ENCODE measurements around the gene SLC25A19.

Gene SLC25A19

DNA sequence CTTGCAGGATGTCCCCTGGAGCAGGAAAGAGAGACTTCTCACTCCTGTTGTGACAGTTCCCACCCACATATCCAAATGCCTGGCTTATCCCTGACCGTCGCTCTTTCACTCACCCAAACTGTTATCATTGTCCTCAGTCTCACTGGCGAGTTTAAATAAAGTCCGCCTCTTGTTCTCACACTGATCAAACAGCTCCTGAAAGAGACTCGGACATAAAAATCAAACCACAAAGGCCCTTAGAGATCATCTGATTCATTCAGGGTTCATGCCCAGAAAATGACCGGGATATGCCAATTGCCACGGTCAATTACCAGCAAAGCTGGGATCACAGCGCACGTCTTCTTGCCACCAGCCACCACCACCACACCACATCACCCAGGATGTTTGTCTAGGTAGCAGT is 47.7 kb downstream of the SLC25A19 start:
- no peak for DNase-seq (ENCODE audit: low spot score)

DNA sequence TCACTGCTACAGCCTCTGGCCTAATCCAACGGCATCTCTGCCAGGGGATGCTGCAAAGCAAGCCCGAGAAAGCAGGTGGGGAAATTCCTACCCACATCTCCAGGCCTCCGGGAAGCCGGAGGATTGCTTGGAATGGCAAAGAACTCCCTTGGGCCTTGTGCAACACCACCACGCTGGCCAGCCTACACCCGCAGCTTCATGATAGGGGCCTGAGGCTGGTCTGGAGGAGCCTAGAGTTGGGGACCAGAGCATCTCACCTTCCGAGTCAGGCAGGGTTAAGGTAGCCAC is 48.1 kb downstream of the SLC25A19 start:
- no peak for DNase-seq (ENCODE audit: low spot score)

DNA sequence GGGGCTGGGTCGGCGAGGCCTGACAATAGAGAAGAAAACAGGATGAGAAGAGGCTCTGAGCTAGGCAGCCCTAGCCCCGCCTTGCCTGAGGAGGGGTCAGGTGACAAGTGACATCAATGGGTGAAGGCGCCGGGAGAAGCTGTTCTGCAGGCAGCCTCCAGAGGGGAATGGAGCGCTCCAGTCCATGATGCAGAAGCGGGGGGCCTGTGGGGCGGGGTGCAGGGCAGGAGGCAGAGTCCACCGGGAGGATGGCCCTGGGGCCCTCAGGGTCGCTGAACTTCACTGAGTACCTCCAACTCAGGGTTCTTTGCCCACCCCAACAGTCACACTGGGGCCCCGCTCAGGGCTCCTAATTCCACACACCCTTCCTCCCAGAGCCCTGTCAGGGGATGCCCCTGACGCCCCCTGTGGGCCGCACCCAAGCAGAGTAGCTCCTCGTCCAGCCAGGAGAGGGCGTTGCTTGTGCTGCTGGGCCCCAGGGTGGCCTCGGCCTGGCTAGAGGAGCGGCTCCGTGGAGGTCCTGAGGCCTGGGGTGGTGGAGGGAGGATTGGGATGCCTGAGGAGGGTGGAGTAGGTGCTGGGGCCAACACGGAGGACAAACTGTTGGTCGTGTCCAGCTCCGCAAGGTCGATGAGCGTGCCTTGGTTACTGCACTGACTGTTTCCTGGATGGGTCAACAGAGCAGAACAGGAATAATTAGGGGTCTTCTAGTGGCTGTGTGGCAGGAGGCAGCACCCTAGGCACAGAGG is 48.7 kb downstream of the SLC25A19 start:
- DNase-seq (ENCODE audit: low spot score): peak; percentile 94

DNA sequence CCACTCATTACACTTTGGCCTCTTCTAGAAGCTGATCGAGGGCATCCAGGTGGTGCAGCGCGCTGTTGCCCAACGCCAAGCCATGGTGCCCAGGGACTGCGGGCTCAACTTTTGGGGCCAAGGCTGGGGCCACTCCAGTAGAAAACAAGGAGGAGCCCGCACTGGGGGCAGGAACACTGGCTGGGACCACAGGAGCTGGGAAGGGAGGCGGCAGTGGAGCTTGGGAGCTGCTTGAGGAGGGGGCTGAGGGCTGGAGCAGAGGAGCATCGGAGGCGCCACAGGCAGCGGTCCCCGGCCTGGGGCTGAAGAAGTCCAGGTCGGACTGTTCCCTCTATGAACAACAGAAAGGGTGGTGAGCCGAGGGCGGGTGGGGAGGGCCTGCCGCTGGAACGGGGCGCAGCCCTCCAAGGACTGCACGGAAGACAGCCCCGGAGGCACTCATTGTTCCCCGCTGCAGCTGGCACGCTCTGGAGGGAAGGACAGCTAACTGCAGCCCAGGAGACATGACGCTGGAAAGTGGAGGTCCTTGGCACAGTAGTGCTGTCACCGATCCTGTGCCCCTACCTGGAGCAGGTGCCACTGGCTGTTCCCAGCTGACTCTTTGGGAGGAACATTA is 49.3 kb downstream of the SLC25A19 start:
- DNase-seq (ENCODE audit: low spot score): no peak

DNA sequence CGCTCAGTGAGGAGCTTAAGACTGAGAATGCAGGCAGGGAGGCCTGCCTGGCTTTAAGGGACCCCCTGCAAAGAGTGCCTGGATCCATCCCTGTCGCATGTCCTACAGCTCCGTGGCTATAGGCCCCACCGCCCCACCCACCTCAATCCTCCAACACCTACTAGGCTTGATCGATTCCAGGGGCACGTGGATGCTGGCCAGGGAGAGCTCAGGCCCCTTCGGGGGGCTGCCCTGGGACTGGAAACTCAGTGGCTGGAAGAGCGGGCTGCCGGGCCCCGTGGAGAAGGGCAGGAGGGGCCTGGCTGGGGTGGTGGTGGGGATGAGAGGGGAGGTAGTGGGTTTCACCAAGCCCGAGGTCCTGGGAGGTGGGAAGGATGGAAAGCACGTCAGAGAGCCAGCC is 50.0 kb downstream of the SLC25A19 start:
- DNase-seq (ENCODE audit: low spot score): no peak

DNA sequence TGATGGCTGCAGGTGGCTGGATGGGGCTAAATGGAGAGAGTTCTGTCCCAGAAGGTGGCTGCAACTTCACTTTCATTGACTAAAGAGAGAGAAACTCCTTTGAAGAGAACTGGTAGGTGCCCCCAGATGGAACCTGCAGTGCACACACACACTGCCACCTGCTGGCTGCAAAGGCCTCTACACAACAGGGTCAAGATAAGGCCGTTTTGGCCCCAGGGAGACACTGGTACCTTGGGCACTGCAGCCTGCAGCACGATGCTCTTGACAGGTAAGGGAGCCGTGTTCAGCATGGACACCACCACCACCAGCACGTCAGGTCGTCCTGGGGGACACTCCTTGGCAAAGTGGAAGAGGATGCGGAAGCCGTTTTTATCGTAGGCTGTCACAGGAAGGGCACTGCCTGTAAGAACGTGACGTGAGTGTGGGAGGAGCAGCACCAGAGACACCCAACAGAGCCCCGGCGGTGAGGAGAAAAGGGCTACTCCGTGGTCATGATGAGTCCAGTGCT is 50.5 kb downstream of the SLC25A19 start:
- DNase-seq (ENCODE audit: low spot score): peak; percentile 87

DNA sequence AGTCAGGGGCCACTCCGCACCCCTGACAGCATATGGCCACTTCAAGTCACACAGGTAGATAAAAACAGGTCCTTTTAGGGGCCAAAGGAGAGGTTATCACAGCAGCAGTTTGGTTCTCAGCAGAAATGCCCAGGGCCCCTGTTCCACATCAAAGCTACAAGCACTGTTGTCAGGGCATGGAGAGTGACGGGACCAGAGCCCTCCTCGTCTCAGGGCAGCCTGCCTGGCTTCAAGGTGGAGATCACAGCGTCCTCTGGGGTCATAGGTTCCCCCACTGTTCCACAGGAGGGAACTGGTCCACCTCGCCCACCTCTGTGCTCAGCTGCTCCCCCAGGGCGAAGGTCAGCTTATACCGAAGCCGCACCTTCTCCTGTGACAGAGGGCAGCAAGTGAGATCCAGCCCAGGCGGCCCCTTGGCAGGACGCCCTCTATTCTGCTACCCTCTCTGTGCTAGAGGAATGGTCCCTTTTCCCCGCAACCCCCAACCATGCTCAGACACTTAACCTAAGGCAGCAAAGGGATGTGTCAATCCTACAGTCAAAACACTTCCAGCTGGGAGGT is 51.1 kb downstream of the SLC25A19 start:
- no peak for DNase-seq (ENCODE audit: low spot score)

DNA sequence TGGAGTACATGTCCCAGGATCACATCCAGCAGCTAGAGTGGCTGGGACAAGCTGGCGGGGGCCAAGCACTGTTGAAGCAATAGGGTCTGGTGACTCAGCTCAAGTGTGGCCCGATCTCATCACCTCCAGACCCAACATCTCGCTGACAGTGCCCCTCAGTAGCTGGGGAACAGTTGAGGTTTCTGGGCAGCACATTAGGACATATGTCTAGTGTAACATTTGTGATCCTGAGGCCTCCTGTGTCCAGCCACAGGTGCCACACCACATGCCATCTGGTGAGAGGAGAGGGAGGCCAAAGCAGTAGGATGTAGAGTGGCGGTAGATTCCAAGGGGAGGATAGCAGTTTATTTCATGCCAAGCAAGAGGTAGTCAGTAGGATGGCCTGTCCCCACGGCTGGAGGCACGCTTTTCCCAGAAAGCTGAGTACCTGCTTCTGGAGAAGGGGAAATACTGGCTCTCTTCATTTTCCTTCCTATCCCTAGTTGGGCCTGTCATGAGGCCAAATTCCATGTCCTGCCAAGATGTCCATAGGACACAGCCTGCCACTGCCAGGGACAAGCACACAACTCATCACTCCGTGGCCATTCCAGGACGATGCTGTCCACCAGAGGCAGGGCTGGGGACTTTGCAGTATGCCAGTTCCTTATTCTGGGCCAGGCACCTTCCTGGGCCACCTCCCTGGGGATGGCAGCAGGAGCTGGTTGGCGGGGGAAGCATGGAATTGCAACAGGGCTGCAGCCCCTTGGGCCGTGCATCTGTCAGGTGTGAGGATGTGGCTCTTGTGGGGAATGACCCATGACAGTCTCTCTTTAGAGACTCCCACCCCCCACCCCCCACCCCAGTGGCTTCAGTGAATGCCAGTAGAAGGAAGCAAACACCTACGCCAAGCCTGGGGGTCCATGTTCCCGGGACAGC is 51.9 kb downstream of the SLC25A19 start:
- no peak for DNase-seq (ENCODE audit: low spot score)

DNA sequence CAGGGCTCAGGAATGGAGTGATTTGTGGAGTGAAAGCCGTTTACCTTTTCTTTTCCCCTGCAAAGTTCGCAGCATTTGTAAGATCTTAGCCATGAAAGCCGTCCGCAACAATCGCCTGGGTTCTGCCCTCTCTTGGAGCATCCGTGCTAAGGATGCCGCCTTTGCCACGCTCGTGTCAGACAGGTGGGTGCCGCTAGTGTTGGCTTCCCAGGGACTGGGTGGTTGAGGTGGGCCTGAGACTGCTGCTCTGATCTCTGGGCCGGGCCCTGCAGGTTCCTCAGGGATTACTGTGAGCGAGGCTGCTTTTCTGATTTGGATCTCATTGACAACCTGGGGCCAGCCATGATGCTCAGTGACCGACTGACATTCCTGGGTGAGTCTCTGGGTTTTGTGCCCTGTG is 56.4 kb downstream of the SLC25A19 start:
- DNase-seq (ENCODE audit: low spot score): no peak

DNA sequence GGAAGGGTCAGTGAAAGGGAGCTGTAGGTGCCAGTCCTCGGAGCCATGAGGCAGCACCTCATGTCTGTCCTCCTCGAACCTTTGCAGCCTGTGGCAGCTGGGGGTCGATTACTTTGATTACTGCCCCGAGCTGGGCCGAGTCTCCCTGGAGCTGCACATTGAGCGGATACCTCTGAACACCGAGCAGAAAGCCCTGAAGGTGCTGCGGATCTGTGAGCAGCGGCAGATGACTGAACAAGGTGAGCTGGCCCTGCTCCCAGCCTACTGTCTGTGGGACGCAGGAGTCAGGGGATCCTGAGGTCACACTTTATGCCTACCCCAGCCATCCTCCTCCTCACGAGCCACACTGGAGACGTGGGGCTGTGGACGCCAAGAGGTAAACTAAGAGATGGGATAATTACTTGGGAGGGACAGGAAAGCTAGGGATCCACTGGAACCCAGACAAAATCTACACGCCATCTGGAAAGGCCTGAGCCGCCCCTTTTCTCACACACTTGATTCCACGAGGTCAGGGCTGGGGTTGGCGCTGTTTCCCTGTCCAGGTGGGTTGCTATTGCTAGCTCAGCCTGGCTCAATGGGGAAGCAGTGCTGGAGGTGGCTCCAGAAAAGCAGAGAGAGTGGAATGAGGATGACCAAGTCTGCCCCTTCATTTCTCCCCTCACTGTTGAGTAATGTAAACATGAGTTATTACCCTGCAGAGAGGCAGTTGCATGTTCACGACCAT is 57.3 kb downstream of the SLC25A19 start:
- DNase-seq (ENCODE audit: low spot score): no peak

DNA sequence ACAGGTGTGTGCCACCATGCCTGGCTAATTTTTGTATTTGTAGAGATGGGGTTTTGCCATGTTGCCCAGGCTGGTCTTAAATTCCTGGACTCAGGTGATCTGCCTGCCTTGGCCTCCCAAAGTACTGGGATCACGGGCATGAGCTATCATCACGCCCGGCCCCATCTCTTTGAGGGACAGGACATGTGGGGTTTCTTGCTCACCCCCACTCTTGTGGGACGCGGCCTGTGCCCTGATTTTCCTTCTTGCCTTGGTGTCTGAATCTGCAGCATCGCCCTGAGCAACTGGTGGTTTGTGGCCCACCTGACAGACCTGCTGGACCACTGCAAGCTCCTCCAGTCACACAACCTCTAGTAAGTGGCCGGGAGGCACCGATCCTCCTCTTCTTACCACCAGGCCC is 58.2 kb downstream of the SLC25A19 start:
- DNase-seq (ENCODE audit: low spot score): no peak

DNA sequence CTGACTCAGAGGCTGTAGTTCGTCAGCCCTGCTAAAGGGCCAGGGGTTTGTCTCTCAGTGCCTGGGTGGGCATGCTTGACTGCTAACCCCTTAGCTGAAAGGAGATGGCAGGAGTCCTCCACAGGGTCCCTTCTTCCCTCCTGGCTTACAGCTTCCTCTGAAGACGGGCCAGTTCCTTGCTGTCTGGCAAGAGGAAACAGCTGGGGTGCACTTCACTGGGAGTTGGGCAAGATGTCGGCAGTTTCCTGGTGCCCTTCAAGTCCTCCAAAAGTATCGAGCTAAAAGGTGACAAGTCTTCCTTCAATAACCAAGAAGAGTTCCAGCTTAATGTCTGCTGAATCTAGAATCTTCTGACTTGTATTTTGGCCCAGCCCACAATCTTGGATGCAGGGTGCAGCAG is 60.4 kb downstream of the SLC25A19 start:
- DNase-seq (ENCODE audit: low spot score): no peak

DNA sequence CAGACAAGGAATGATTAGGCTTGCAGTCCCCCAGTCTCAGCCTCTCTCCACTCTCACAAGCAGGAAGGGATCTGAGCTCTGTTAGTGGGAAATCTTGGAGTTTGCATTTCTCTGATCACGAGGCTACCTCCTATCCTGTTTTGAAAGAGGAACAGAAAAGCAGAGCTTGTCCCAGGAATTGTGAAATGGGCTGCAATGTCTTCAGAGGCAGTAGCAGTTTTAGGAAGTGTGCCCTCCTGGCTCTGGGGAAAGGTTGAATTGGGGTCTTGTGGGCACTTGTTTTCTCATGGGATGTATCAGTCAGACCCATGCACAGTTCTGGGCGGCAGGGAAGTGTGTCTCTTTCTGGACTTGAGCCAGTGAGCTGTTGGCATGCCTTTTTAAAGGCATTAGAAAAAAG is 60.9 kb downstream of the SLC25A19 start:
- no peak for DNase-seq (ENCODE audit: low spot score)

DNA sequence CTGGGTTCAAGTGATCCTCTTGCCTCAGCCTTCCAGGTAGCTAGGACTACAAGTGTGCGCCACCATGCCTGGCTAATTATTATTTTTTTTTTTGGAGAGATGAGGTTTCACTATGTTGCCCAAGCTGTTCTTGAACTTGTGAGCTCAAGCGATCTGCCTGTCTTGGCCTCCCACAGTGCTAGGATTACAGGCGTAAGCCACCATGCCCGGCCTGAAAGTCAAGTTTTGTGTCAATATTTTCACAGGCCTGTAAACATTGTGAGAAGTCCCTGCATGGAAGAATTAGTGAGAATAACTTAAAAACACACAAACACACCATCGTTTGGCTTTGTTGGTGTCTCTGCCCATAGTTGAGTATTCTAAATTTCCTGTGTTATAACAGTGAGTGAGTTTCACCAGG is 61.5 kb downstream of the SLC25A19 start:
- DNase-seq (ENCODE audit: low spot score): no peak

DNA sequence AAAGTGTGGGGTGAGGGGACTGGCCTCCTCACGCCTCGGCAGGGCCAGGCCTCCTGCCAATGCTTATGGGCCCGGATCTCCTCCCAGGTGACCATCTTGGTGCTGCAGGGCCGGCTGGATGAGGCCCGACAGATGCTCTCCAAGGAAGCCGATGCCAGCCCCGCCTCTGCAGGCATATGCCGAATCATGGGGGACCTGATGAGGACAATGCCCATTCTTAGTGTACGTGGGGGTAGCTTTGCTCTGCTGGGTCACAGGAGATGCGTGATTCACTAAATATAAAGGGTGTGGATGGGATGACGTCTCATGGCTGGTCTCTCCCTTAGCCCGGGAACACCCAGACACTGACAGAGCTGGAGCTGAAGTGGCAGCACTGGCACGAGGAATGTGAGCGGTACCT is 64.2 kb downstream of the SLC25A19 start:
- no peak for DNase-seq (ENCODE audit: low spot score)

Data from iPS-NIHi11 (cell line).